ENCODE data around the gene STPG4.

Gene STPG4

DNA sequence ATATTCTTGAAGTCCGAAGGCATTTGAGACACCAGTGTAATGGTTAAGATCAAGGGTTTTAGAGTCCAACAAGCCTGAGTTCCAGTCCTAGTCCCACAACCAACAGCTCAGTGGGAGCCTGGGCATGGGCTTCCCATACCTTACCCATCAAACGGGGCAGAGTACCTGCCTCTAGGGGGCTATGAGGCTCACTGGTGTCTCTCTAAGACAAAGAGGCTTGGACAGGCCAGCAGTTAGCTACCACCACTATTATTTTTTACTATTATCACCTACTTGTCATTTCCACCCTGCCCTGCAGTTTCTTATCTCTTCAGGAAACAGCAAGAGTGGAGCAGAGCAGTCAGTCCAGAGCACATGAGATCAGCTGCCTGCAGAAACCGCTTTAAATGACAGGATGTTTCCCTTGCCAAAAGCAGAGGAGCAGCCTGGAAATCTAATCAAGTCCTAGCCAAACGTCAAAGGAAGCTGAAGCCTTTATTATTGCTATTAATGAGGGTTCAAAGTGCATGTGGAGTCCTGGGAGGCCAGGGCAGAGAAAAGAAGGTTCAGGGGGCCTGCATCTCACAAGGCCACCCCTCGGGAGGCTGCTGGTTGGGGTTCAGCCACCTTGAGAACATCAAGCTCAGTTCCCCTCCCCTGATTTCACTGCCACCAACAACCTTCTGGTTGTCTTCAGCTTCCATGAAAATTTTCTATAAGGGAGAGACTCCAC, 66.6 kb downstream of the STPG4 start:
- Histone ChIP-seq H3K9ac (no peak overlapping the region), H3K4me3 (IDR thresholded peaks at IDR 0.05; ENCODE audit: insufficient read depth, low read depth, low read length) (no peak overlapping the region), H3K4me1 (ENCODE audit: low read depth, poor library complexity, severe bottlenecking) (peaks cover 3% of the 10 kb centered on the region), H3K36me3 (ENCODE audit: insufficient read depth) (no peaks in the 10 kb centered on the region), H2AFZ (ENCODE audit: low read depth) (no peak overlapping the region), H4K20me1 (ENCODE audit: insufficient read depth) (no peaks in the 10 kb centered on the region), H3K27me3 (ENCODE audit: insufficient read depth, low read depth) (no peaks in the 10 kb centered on the region), H3K4me2 (no peak overlapping the region), H3K79me2 (ENCODE audit: insufficient read depth, low read depth) (no peaks in the 10 kb centered on the region), H3K27ac (no peak overlapping the region)
- TF ChIP-seq, protein P1, sequence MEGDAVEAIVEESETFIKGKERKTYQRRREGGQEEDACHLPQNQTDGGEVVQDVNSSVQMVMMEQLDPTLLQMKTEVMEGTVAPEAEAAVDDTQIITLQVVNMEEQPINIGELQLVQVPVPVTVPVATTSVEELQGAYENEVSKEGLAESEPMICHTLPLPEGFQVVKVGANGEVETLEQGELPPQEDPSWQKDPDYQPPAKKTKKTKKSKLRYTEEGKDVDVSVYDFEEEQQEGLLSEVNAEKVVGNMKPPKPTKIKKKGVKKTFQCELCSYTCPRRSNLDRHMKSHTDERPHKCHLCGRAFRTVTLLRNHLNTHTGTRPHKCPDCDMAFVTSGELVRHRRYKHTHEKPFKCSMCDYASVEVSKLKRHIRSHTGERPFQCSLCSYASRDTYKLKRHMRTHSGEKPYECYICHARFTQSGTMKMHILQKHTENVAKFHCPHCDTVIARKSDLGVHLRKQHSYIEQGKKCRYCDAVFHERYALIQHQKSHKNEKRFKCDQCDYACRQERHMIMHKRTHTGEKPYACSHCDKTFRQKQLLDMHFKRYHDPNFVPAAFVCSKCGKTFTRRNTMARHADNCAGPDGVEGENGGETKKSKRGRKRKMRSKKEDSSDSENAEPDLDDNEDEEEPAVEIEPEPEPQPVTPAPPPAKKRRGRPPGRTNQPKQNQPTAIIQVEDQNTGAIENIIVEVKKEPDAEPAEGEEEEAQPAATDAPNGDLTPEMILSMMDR (conservative IDR thresholded peaks at IDR 0.05; ENCODE audit: low read depth, low read length), result no peak

DNA sequence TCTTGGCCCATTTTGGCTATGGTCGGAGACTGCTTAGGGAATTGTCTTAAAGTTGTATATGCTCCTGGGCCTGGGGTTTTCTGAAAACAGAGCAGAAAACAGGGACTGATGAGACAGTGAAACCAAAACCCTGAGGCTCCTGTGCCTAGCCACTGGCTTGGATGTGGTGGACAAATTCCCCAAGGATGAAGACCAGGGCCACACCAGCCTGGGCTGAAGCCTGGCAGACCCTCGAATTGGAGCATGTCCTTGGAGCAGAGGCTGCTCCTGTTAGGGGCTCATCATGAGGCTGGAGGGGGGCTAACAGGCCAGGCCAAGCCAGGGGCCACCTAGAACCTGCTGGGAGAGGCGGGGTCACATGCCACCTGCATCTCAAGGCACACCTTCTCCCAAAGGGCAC, 68.1 kb downstream of the STPG4 start:
- no peak overlapping the region for H3K4me2 ChIP-seq
- TF ChIP-seq, protein P1 (conservative IDR thresholded peaks at IDR 0.05; ENCODE audit: low read depth, low read length), result no peak

GRCh38 chr2:47086571-47086970, 68.5 kb downstream of the STPG4 start:
- H3K4me1 ChIP-seq (ENCODE audit: low read depth, poor library complexity, severe bottlenecking), result peaks cover 3% of the 10 kb centered on the region
- H2AFZ ChIP-seq (ENCODE audit: low read depth), result no peak overlapping the region
- no peak overlapping the region for H3K4me3 ChIP-seq (IDR thresholded peaks at IDR 0.05; ENCODE audit: insufficient read depth, low read depth, low read length)
- H3K79me2 ChIP-seq (ENCODE audit: insufficient read depth, low read depth), result no peaks in the 10 kb centered on the region
- TF ChIP-seq, protein P1 (conservative IDR thresholded peaks at IDR 0.05; ENCODE audit: low read depth, low read length), result no peak
- H3K4me2 ChIP-seq, result no peak overlapping the region
- no peaks in the 10 kb centered on the region for H3K27me3 ChIP-seq (ENCODE audit: insufficient read depth, low read depth)
- no peak overlapping the region for H3K27ac ChIP-seq
- no peaks in the 10 kb centered on the region for H4K20me1 ChIP-seq (ENCODE audit: insufficient read depth)
- H3K9ac ChIP-seq, result no peak overlapping the region
- H3K36me3 ChIP-seq (ENCODE audit: insufficient read depth), result no peaks in the 10 kb centered on the region

More for the DNA sequence above, 68.1 kb downstream of the STPG4 start:
- H3K27ac ChIP-seq, result no peak overlapping the region
- no peak overlapping the region for H3K4me3 ChIP-seq (IDR thresholded peaks at IDR 0.05; ENCODE audit: insufficient read depth, low read depth, low read length)
- no peaks in the 10 kb centered on the region for H3K27me3 ChIP-seq (ENCODE audit: insufficient read depth, low read depth)
- peaks cover 3% of the 10 kb centered on the region for H3K4me1 ChIP-seq (ENCODE audit: low read depth, poor library complexity, severe bottlenecking)
- H3K36me3 ChIP-seq (ENCODE audit: insufficient read depth), result no peaks in the 10 kb centered on the region
- no peak overlapping the region for H3K9ac ChIP-seq
- H4K20me1 ChIP-seq (ENCODE audit: insufficient read depth), result no peaks in the 10 kb centered on the region
- H3K79me2 ChIP-seq (ENCODE audit: insufficient read depth, low read depth), result no peaks in the 10 kb centered on the region
- no peak overlapping the region for H2AFZ ChIP-seq (ENCODE audit: low read depth)

GRCh38 chr2:47086054-47086471, 69.0 kb downstream of the STPG4 start:
- Histone ChIP-seq H3K4me2 (no peak overlapping the region), H3K79me2 (ENCODE audit: insufficient read depth, low read depth) (no peaks in the 10 kb centered on the region)

More at GRCh38 chr2:47086054-47086471, 69.0 kb downstream of the STPG4 start:
- H2AFZ ChIP-seq (ENCODE audit: low read depth), result no peak overlapping the region
- no peak overlapping the region for H3K9ac ChIP-seq
- H3K4me3 ChIP-seq (IDR thresholded peaks at IDR 0.05; ENCODE audit: insufficient read depth, low read depth, low read length), result no peak overlapping the region
- no peak overlapping the region for H3K27ac ChIP-seq
- no peaks in the 10 kb centered on the region for H3K36me3 ChIP-seq (ENCODE audit: insufficient read depth)
- TF ChIP-seq, protein P1 (conservative IDR thresholded peaks at IDR 0.05; ENCODE audit: low read depth, low read length), result no peak
- H3K27me3 ChIP-seq (ENCODE audit: insufficient read depth, low read depth), result no peaks in the 10 kb centered on the region
- H4K20me1 ChIP-seq (ENCODE audit: insufficient read depth), result no peaks in the 10 kb centered on the region
- H3K4me1 ChIP-seq (ENCODE audit: low read depth, poor library complexity, severe bottlenecking), result peaks cover 3% of the 10 kb centered on the region

Measured in KMS-11 (cell line).